ENCODE data around the gene RNF10. TPM values are rescaled to one million over a fixed set of nuclear protein-coding genes. Genes with fewer than 3 reads are reported as not detected.

Gene RNF10
- total and polyA plus RNA-seq, 9 of the 15 experiments (the other 6 are each of a cell fraction or from before 2014, with no cell fraction given) = 43.0 to 139 (median 80.1) TPM

DNA sequence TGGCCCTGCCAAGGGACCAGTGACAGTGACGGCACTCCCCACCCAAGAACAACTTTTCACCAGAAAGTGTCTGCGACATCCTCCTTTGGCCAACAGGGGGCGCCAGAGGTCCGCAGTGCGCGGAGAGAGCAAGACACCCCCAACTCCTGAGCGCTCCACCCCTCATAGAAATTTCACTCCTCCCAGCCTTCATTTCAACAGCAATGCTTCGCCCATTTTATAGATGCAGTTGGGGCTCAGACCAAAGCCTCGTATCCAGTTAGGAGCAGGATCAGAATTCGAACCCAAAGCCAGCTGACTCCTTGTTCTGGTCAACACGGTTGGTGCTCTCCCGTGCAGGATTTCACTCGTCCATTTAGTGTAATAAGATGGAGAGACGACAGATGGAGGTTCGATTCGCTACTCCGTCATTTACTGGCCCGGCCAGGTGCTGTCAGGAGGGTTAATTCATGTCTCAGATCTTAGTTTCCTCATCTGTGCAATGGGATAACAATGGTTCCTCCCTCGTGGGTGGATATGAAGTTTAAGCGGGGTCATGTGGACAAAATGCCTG lies 49.4 kb downstream of the RNF10 start (continued):
- TF ChIP-seq, protein P1, sequence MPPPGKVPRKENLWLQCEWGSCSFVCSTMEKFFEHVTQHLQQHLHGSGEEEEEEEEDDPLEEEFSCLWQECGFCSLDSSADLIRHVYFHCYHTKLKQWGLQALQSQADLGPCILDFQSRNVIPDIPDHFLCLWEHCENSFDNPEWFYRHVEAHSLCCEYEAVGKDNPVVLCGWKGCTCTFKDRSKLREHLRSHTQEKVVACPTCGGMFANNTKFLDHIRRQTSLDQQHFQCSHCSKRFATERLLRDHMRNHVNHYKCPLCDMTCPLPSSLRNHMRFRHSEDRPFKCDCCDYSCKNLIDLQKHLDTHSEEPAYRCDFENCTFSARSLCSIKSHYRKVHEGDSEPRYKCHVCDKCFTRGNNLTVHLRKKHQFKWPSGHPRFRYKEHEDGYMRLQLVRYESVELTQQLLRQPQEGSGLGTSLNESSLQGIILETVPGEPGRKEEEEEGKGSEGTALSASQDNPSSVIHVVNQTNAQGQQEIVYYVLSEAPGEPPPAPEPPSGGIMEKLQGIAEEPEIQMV (tag; conservative IDR thresholded peaks at IDR 0.05; ENCODE audit: low read depth) = no peak
- no peak for TF ChIP-seq NCOA2 (IDR thresholded peaks at IDR 0.05; ENCODE audit: partially characterized antibody in 2 of 2)
- no peak for TF ChIP-seq ZNF583 (CRISPR knock-in tag; IDR thresholded peaks at IDR 0.05)
- no peak for TF ChIP-seq KLF13 (tag; IDR thresholded peaks at IDR 0.05; ENCODE audit: borderline replicate concordance, low read depth)
- TF ChIP-seq PYGO2 (tag; IDR thresholded peaks at IDR 0.05) = no peak
- no peak for TF ChIP-seq ZNF431 (CRISPR knock-in tag; IDR thresholded peaks at IDR 0.05)
- no peak for TF ChIP-seq ETV6 (IDR thresholded peaks at IDR 0.05; ENCODE audit: borderline replicate concordance in 1 of 2, low read depth in 2 of 2, low read length in 1 of 2)
- no peak for TF ChIP-seq ETV6 (CRISPR knock-in tag; IDR thresholded peaks at IDR 0.05; ENCODE audit: borderline replicate concordance)
- no peak for TF ChIP-seq WHSC1 (IDR thresholded peaks at IDR 0.05; ENCODE audit: low read length)
- TF ChIP-seq ZBTB7A (IDR thresholded peaks at IDR 0.05; ENCODE audit: borderline replicate concordance, control insufficient read depth, low read depth, low read length) = peak; percentile 35; the same call in 1 of the 2 replicates
- TF ChIP-seq SRSF3 (IDR thresholded peaks at IDR 0.05; ENCODE audit: insufficient read depth, low read length) = no peak
- TF ChIP-seq NBN (IDR thresholded peaks at IDR 0.05; ENCODE audit: low read depth) = no peak
- TF ChIP-seq SMAD4 (CRISPR knock-in tag; conservative IDR thresholded peaks at IDR 0.05) = 0 out of 2 replicates have a peak, but pooled peaks have one; percentile 53
- TF ChIP-seq HNRNPK (IDR thresholded peaks at IDR 0.05; ENCODE audit: low read depth, low read length, poor library complexity, severe bottlenecking) = no peak
- no peak for TF ChIP-seq COPS2 (conservative IDR thresholded peaks at IDR 0.05)
- no peak for TF ChIP-seq ZNF274 (IDR thresholded peaks at IDR 0.05; ENCODE audit: borderline replicate concordance, low read depth, low read length)
- no peak for TF ChIP-seq POLR3A (IDR thresholded peaks at IDR 0.05; ENCODE audit: borderline replicate concordance, extremely low read depth, insufficient read depth, insufficient read length)
- peak; percentile 66 for TF ChIP-seq HDAC2 (IDR thresholded peaks at IDR 0.05)
- no peak for TF ChIP-seq MCM5 (IDR thresholded peaks at IDR 0.05; ENCODE audit: low read depth)
- TF ChIP-seq, protein P2, sequence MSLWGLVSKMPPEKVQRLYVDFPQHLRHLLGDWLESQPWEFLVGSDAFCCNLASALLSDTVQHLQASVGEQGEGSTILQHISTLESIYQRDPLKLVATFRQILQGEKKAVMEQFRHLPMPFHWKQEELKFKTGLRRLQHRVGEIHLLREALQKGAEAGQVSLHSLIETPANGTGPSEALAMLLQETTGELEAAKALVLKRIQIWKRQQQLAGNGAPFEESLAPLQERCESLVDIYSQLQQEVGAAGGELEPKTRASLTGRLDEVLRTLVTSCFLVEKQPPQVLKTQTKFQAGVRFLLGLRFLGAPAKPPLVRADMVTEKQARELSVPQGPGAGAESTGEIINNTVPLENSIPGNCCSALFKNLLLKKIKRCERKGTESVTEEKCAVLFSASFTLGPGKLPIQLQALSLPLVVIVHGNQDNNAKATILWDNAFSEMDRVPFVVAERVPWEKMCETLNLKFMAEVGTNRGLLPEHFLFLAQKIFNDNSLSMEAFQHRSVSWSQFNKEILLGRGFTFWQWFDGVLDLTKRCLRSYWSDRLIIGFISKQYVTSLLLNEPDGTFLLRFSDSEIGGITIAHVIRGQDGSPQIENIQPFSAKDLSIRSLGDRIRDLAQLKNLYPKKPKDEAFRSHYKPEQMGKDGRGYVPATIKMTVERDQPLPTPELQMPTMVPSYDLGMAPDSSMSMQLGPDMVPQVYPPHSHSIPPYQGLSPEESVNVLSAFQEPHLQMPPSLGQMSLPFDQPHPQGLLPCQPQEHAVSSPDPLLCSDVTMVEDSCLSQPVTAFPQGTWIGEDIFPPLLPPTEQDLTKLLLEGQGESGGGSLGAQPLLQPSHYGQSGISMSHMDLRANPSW (CRISPR knock-in tag; IDR thresholded peaks at IDR 0.05) = no peak
- TF ChIP-seq ZFPM2 (CRISPR knock-in tag; IDR thresholded peaks at IDR 0.05) = no peak
- TF ChIP-seq ZC3H8 (IDR thresholded peaks at IDR 0.05) = 0 out of 2 replicates have a peak, but pooled peaks have one; percentile 45
- TF ChIP-seq ZNF197 (CRISPR knock-in tag; IDR thresholded peaks at IDR 0.05; ENCODE audit: low read depth) = no peak
- TF ChIP-seq ZNF316 (IDR thresholded peaks at IDR 0.05) = no peak
- TF ChIP-seq, protein P3, sequence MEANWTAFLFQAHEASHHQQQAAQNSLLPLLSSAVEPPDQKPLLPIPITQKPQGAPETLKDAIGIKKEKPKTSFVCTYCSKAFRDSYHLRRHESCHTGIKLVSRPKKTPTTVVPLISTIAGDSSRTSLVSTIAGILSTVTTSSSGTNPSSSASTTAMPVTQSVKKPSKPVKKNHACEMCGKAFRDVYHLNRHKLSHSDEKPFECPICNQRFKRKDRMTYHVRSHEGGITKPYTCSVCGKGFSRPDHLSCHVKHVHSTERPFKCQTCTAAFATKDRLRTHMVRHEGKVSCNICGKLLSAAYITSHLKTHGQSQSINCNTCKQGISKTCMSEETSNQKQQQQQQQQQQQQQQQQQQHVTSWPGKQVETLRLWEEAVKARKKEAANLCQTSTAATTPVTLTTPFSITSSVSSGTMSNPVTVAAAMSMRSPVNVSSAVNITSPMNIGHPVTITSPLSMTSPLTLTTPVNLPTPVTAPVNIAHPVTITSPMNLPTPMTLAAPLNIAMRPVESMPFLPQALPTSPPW (CRISPR knock-in tag; IDR thresholded peaks at IDR 0.05) = peak; percentile 34

All from K562 (cell line).